AG04449 (cell line): ENCODE results near the gene CAV1.
A peak's percentile ranks its signal among the peaks of the same experiment; 100 is the strongest.
"Not testable (repeated sequence)": the region's sequence is repeated elsewhere in the genome, so short reads cannot be mapped to it uniquely, and the experiment has no call there.

ENCODE experiments used
- CTCF ChIA-PET: fragments of 350-600 bp; formaldehyde crosslinking; extraction: SDS; loops from one replicate; lab custom pipeline; 2021; ENCODE audit warnings: antibody characterized with exemption; lab: Yijun Ruan, JAX
- POLR2A ChIA-PET: fragments of 400-600, 350-600 bp; formaldehyde crosslinking; extraction: SDS; loops from one replicate; lab custom pipeline; 2020; ENCODE audit warnings: antibody characterized with exemption, inconsistent platforms; lab: Yijun Ruan, JAX
- DNase-seq: peaks from one replicate; pipeline ENCODE4 v3.0.0-alpha.2; 2010; ENCODE audit warnings: low read depth, low spot score
- H3K4me3 ChIP-seq: 2 replicates; pipeline ENCODE4 v1.5.1; 2011; ENCODE audit warnings: low read depth, mild to moderate bottlenecking, control low read depth, low read length
- TF ChIP-seq, protein P1 (sequence below): IDR thresholded peaks from one replicate; pipeline ENCODE4 v1.5.1; 2011; ENCODE audit warnings: mild to moderate bottlenecking, moderate library complexity, low read length, control low read depth, inconsistent platforms; ENCODE audit not compliant: insufficient read depth; ENCODE audit errors: missing control alignments

CAV1 gene

GRCh38 chr7:116585392-116585791, 60.6 kb downstream of the CAV1 start:
- TF ChIP-seq, protein P1, sequence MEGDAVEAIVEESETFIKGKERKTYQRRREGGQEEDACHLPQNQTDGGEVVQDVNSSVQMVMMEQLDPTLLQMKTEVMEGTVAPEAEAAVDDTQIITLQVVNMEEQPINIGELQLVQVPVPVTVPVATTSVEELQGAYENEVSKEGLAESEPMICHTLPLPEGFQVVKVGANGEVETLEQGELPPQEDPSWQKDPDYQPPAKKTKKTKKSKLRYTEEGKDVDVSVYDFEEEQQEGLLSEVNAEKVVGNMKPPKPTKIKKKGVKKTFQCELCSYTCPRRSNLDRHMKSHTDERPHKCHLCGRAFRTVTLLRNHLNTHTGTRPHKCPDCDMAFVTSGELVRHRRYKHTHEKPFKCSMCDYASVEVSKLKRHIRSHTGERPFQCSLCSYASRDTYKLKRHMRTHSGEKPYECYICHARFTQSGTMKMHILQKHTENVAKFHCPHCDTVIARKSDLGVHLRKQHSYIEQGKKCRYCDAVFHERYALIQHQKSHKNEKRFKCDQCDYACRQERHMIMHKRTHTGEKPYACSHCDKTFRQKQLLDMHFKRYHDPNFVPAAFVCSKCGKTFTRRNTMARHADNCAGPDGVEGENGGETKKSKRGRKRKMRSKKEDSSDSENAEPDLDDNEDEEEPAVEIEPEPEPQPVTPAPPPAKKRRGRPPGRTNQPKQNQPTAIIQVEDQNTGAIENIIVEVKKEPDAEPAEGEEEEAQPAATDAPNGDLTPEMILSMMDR = no peak
- ChIA-PET POLR2A (no interaction called here), CTCF (interaction anchor here (0.8 to 6.1 kb wide), 7 partner anchors 59 to 414 kb away, joined by 3 to 57 read pairs (median 11); partner anchors contain the start of genes CAV1 and CAV2)
- DNase-seq = no peak
- H3K4me3 ChIP-seq = no peak overlapping the region

DNA sequence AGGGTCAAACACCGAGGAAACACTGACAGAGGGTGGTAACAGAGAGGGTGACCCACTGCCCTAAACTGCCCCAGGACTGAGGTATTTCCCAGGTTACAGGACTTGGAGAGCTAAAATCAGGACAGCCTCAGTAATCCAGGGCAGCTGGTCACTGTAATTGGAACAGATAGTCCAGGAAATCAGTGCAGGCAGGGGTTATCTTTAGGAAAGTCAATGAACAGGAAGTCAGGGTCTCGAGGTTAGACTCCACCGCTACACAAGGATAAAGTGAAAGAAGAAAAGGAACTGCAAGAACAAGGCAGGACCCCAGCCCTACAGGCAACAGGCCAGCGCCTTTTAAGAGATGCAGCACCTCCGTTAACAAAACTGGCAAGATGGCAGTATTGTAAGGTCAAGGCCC, 61.1 kb downstream of the CAV1 start:
- no peak overlapping the region for H3K4me3 ChIP-seq
- ChIA-PET CTCF (interaction anchor here (1.0 to 6.1 kb wide), 8 partner anchors 39 to 414 kb away, joined by 3 to 57 read pairs (median 6); partner anchors contain the start of gene CAV1), POLR2A (no interaction called here)
- TF ChIP-seq, protein P1 = no peak
- no peak for DNase-seq

DNA sequence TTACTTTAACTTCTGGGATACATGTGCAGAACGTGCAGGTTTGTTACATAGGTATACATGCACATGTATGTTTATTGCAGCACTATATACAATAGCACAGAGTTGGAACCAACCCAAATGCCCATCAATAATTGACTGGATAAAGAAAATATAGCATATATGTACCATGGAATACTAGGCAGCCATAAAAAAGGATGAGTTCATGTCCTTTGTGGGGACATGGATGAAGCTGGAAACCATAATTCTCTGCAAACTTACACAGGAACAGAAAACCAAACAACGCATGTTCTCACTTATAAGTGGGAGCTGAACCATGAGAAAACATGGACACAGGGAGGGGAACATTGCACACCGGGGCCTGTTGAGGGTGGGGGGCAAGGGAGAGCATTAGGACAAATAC, 62.4 kb downstream of the CAV1 start:
- CTCF ChIA-PET = interaction anchor here (0.9 to 6.1 kb wide), 18 partner anchors 40 to 423 kb away, joined by 3 to 74 read pairs (median 6); partner anchors contain the start of gene CAV1
- not testable (repeated sequence) for H3K4me3 ChIP-seq, DNase-seq
- POLR2A ChIA-PET = interaction anchor here (2.1 to 2.7 kb wide), 2 partner anchors 10 to 61 kb away, joined by 5 to 23 read pairs; partner anchors contain the start of gene CAV1

DNA sequence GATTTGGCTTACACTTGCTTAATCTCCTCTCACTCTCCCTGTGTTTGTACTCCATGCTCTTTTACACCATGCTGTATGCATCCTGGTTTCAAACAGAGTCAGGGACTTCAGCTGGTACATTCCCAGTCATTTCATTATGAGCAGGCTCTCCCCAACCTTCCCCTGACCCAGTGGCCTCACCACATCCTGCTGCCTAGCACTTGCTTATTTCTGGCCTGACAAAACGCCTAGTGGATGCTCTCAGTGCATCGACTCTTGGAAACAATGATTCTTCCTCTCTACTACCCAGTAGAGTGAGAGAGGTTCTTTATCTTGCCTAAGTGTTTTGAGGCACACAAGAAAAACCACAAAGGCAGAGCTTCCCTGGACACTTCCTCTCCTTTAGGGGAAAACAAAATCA, 63.4 kb downstream of the CAV1 start:
- H3K4me3 ChIP-seq = no peak overlapping the region
- ChIA-PET POLR2A (interaction anchor here (1.1 to 2.7 kb wide), 4 partner anchors 11 to 329 kb away, joined by 3 to 23 read pairs (median 6); partner anchors contain the start of gene CAV1), CTCF (interaction anchor here (0.7 to 6.1 kb wide), 27 partner anchors 17 to 449 kb away, joined by 3 to 74 read pairs (median 6); partner anchors contain the start of gene CAV1)
- TF ChIP-seq, protein P1 = peak; percentile 7
- DNase-seq = no peak

- TF ChIP-seq, protein P1 = peak; percentile 16
- ChIA-PET POLR2A (interaction anchor here (1.0 to 2.7 kb wide), 5 partner anchors 12 to 329 kb away, joined by 3 to 23 read pairs (median 5); partner anchors contain the start of gene CAV1), CTCF (interaction anchor here (0.5 to 6.1 kb wide), 42 partner anchors 11 to 450 kb away, joined by 3 to 74 read pairs (median 5); partner anchors contain the start of gene CAV1)
- no peak for DNase-seq
- H3K4me3 ChIP-seq = no peak overlapping the region
These were observed 64.1 kb downstream of the CAV1 start for GRCh38 chr7:116588641-116589594.

DNA sequence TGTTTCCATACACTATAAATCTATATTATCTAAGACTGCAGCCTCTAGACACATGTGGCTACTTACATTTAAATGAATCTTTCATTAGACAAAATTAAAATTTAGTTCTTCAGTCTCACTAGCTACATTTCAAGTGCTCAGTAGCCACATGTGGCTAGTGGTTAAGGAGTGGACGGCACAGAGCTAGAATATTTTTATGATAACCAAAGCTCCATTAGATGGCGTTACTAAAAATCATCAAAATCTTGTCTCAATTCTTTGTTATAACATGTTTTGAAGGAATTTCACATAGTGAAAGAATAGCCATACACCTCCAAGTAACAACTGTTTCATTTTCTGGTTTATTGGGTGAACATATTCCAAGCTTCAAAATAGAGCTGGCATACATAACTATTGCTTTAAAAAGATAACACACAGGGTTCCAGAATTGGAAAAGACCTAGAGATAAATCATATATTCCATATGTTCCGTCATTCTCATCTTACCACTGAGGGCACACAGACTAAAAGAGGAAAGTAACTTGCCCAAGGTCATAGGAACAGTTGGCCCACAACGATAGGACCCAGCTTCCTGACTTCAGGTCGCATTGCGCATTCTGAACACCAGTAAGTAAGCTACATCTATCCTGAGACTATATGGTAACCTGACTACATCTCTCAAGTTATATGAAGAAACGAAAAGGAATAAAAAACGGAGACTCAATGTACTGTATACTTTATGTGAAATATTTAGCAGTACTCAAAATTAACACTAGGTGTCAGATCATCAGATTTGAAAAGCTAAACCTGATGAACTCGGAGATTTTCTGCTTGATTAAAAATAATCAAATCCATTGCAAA, 66.6 kb downstream of the CAV1 start:
- CTCF ChIA-PET = interaction anchor here (0.7 to 9.4 kb wide), 82 partner anchors 9 to 457 kb away, joined by 3 to 353 read pairs (median 5); partner anchors contain the start of gene CAV2
- POLR2A ChIA-PET = interaction anchor here (0.9 to 1.2 kb wide), 3 partner anchors 44 to 80 kb away, joined by 3 to 4 read pairs (median 3); partner anchors contain the start of gene MET
- TF ChIP-seq, protein P1 = no peak
- DNase-seq = no peak
- H3K4me3 ChIP-seq = no peak overlapping the region
